ENCODE results near the gene BPIFB6. TPM values are rescaled to one million over a fixed set of nuclear protein-coding genes. Genes with fewer than 3 reads are reported as not detected.

BPIFB6 gene
- total and polyA plus RNA-seq, 3 experiments from 2014 or later: not detected

DNA sequence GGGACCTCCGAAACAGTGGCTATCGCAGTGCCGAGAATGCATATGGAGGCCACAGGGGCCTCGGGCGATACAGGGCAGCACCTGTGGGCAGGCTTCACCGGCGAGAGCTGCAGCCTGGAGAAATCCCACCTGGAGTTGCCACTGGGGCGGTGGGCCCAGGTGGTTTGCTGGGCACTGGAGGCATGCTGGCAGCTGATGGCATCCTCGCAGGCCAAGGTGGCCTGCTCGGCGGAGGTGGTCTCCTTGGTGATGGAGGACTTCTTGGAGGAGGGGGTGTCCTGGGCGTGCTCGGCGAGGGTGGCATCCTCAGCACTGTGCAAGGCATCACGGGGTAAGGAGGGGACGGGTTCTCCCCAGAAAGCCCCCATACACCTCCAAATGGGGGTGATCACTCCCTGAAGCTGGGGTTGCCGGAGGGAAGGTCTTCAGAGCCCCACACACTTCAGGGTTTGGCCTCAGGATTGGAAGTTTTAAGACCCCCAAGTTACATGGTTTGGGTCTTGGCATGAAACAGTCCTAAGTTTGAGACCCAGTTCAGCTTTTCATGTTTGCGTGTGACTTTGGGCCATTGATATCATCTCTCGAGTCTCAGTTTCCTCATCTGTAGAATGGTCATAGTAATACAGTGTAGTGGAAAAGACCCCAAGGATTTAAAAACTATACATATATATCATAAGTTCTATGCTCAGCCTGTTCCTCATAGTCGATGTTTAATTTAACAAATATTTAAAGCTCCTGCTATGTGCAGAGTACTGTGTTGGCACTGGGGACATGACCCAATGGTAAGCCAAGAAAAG lies 52.3 kb downstream of the BPIFB6 start:
- H3K4me1 ChIP-seq (ENCODE audit: insufficient read depth, low read length): no peaks in the 10 kb centered on the region

GRCh38 chr20:33084722-33085121 lies 53.3 kb downstream of the BPIFB6 start:
- H3K27ac ChIP-seq (ENCODE audit: low read depth, low read length): no peak overlapping the region
- Mint-ChIP-seq H3K4me1 (no peaks in the 10 kb centered on the region), H3K36me3 (no peaks in the 10 kb centered on the region), H3K4me3 (no peak overlapping the region), H3K27me3 (no peaks in the 10 kb centered on the region), H3K9me3 (no peaks in the 10 kb centered on the region), H3K27ac (no peak overlapping the region)
- H3K4me3 ChIP-seq (ENCODE audit: low read length): no peak overlapping the region
- no peak for DNase-seq
- no peaks in the 10 kb centered on the region for H3K27me3 ChIP-seq (ENCODE audit: insufficient read depth, low read length, poor library complexity, severe bottlenecking)
- H3K9me3 ChIP-seq (ENCODE audit: low read length): no peaks in the 10 kb centered on the region
- POLR2A ChIA-PET: no interaction called here
- CTCF ChIA-PET: no interaction called here
- no peaks in the 10 kb centered on the region for H3K36me3 ChIP-seq (ENCODE audit: insufficient read depth, low read length)
- H3K4me1 ChIP-seq (ENCODE audit: insufficient read depth, low read length): no peaks in the 10 kb centered on the region

More for the DNA sequence above, 52.3 kb downstream of the BPIFB6 start:
- ChIA-PET CTCF (no interaction called here), POLR2A (no interaction called here)
- H3K27ac ChIP-seq (ENCODE audit: low read depth, low read length): no peak overlapping the region
- Mint-ChIP-seq H3K36me3 (no peaks in the 10 kb centered on the region), H3K27me3 (no peaks in the 10 kb centered on the region), H3K4me1 (no peaks in the 10 kb centered on the region), H3K27ac (no peak overlapping the region), H3K9me3 (no peaks in the 10 kb centered on the region), H3K4me3 (no peak overlapping the region)
- DNase-seq: no peak
- H3K9me3 ChIP-seq (ENCODE audit: low read length): no peaks in the 10 kb centered on the region
- no peaks in the 10 kb centered on the region for H3K36me3 ChIP-seq (ENCODE audit: insufficient read depth, low read length)
- no peak overlapping the region for H3K4me3 ChIP-seq (ENCODE audit: low read length)
- no peaks in the 10 kb centered on the region for H3K27me3 ChIP-seq (ENCODE audit: insufficient read depth, low read length, poor library complexity, severe bottlenecking)

- Mint-ChIP-seq H3K36me3 (no peaks in the 10 kb centered on the region), H3K9me3 (no peaks in the 10 kb centered on the region), H3K27ac (no peak overlapping the region), H3K4me3 (no peak overlapping the region), H3K4me1 (no peaks in the 10 kb centered on the region), H3K27me3 (no peaks in the 10 kb centered on the region)
- no peaks in the 10 kb centered on the region for H3K27me3 ChIP-seq (ENCODE audit: insufficient read depth, low read length, poor library complexity, severe bottlenecking)
- H3K27ac ChIP-seq (ENCODE audit: low read depth, low read length): no peak overlapping the region
- H3K4me3 ChIP-seq (ENCODE audit: low read length): no peak overlapping the region
- H3K9me3 ChIP-seq (ENCODE audit: low read length): no peaks in the 10 kb centered on the region
- no peak for DNase-seq
- no peaks in the 10 kb centered on the region for H3K36me3 ChIP-seq (ENCODE audit: insufficient read depth, low read length)
- no peaks in the 10 kb centered on the region for H3K4me1 ChIP-seq (ENCODE audit: insufficient read depth, low read length)
- POLR2A ChIA-PET: no interaction called here
- CTCF ChIA-PET: no interaction called here
These were observed 54.7 kb downstream of the BPIFB6 start for GRCh38 chr20:33086052-33086722.

- no peak overlapping the region for H3K27ac Mint-ChIP-seq
These were observed 59.7 kb downstream of the BPIFB6 start for GRCh38 chr20:33091147-33091546.

DNA sequence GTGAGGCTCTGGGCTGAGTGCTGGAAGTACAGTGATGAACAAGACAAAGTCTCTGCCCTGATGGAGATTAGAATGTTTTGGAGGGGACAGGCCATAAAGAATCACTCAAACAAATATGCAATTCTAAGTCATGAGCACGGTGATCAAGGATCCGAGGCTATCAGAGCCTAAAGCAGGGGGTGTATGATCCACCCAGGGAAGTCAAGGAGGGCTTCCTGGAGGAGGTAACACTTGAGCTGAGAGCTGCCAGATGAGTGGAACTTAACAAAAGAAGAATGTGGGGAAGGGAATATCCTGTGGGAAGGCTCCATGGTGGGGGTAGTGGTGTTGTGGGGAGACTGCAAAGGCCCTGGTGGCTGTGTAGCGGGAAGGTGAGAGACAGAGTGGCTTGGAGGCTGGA lies 60.2 kb downstream of the BPIFB6 start:
- no peaks in the 10 kb centered on the region for H3K9me3 Mint-ChIP-seq
- Histone ChIP-seq H3K27ac (ENCODE audit: low read depth, low read length) (no peak overlapping the region), H3K36me3 (ENCODE audit: insufficient read depth, low read length) (no peaks in the 10 kb centered on the region), H3K4me3 (ENCODE audit: low read length) (no peak overlapping the region), H3K4me1 (ENCODE audit: insufficient read depth, low read length) (peaks cover 5% of the 10 kb centered on the region), H3K27me3 (ENCODE audit: insufficient read depth, low read length, poor library complexity, severe bottlenecking) (no peaks in the 10 kb centered on the region), H3K9me3 (ENCODE audit: low read length) (no peaks in the 10 kb centered on the region)
- H3K36me3 Mint-ChIP-seq: no peaks in the 10 kb centered on the region
- no peak overlapping the region for H3K4me3 Mint-ChIP-seq
- ChIA-PET POLR2A (no interaction called here), CTCF (interaction anchor here (1.4 kb wide), 1 partner anchor 15 kb away, joined by 3 read pairs; no protein-coding TSS in a partner anchor)
- no peak overlapping the region for H3K27ac Mint-ChIP-seq
- no peak for DNase-seq
- H3K27me3 Mint-ChIP-seq: no peaks in the 10 kb centered on the region
- H3K4me1 Mint-ChIP-seq: peaks cover 0 to 5% (median 0%) of the 10 kb centered on the region in 3 donors

More at GRCh38 chr20:33091147-33091546, 59.7 kb downstream of the BPIFB6 start:
- Mint-ChIP-seq H3K4me3 (no peak overlapping the region), H3K4me1 (peaks cover 0 to 5% (median 0%) of the 10 kb centered on the region in 3 donors), H3K9me3 (no peaks in the 10 kb centered on the region), H3K27me3 (no peaks in the 10 kb centered on the region), H3K36me3 (no peaks in the 10 kb centered on the region)
- ChIA-PET POLR2A (no interaction called here), CTCF (interaction anchor here (1.4 kb wide), 1 partner anchor 14 kb away, joined by 3 read pairs; no protein-coding TSS in a partner anchor)
- DNase-seq: no peak
- H3K27ac ChIP-seq (ENCODE audit: low read depth, low read length): no peak overlapping the region
- H3K9me3 ChIP-seq (ENCODE audit: low read length): no peaks in the 10 kb centered on the region
- peaks cover 5% of the 10 kb centered on the region for H3K4me1 ChIP-seq (ENCODE audit: insufficient read depth, low read length)
- no peaks in the 10 kb centered on the region for H3K36me3 ChIP-seq (ENCODE audit: insufficient read depth, low read length)
- no peaks in the 10 kb centered on the region for H3K27me3 ChIP-seq (ENCODE audit: insufficient read depth, low read length, poor library complexity, severe bottlenecking)
- no peak overlapping the region for H3K4me3 ChIP-seq (ENCODE audit: low read length)

DNA sequence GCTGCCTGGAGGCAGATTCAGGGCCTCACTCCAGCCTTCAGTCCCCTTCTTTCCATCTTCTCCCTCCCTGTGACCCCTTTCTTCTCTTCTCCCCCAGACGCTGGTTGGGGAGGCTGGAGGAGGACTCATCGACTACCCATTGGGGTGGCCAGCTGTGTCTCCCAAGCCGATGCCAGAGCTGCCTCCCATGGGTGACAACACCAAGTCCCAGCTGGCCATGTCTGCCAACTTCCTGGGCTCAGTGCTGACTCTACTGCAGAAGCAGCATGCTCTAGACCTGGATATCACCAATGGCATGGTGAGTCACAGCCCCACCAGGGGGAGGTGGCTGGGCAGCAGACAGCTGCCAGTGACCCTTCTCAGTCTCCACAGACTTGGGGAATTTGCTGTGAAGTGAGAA lies 60.9 kb downstream of the BPIFB6 start:
- Histone ChIP-seq H3K27ac (ENCODE audit: low read depth, low read length) (no peak overlapping the region), H3K4me3 (ENCODE audit: low read length) (no peak overlapping the region), H3K36me3 (ENCODE audit: insufficient read depth, low read length) (no peaks in the 10 kb centered on the region), H3K27me3 (ENCODE audit: insufficient read depth, low read length, poor library complexity, severe bottlenecking) (no peaks in the 10 kb centered on the region), H3K9me3 (ENCODE audit: low read length) (no peaks in the 10 kb centered on the region), H3K4me1 (ENCODE audit: insufficient read depth, low read length) (peaks cover 5% of the 10 kb centered on the region)
- Mint-ChIP-seq H3K36me3 (no peaks in the 10 kb centered on the region), H3K4me3 (no peak overlapping the region), H3K27me3 (no peaks in the 10 kb centered on the region), H3K27ac (no peak overlapping the region), H3K9me3 (no peaks in the 10 kb centered on the region), H3K4me1 (peaks cover 0 to 5% (median 0%) of the 10 kb centered on the region in 3 donors)
- POLR2A ChIA-PET: interaction anchor here (0.6 kb wide), 1 partner anchor 188 kb away, joined by 6 read pairs; no protein-coding TSS in a partner anchor
- DNase-seq: no peak
- CTCF ChIA-PET: no interaction called here

- no peaks in the 10 kb centered on the region for H3K27me3 ChIP-seq (ENCODE audit: insufficient read depth, low read length, poor library complexity, severe bottlenecking)
- no peaks in the 10 kb centered on the region for H3K27me3 Mint-ChIP-seq
- no peak overlapping the region for H3K4me3 ChIP-seq (ENCODE audit: low read length)
- H3K9me3 ChIP-seq (ENCODE audit: low read length): no peaks in the 10 kb centered on the region
- H3K27ac Mint-ChIP-seq: no peak overlapping the region
- no peaks in the 10 kb centered on the region for H3K36me3 ChIP-seq (ENCODE audit: insufficient read depth, low read length)
- DNase-seq: no peak
- ChIA-PET POLR2A (no interaction called here), CTCF (no interaction called here)
- peaks cover 0 to 5% (median 0%) of the 10 kb centered on the region in 3 donors for H3K4me1 Mint-ChIP-seq
- no peaks in the 10 kb centered on the region for H3K36me3 Mint-ChIP-seq
- peaks cover 5% of the 10 kb centered on the region for H3K4me1 ChIP-seq (ENCODE audit: insufficient read depth, low read length)
- no peak overlapping the region for H3K4me3 Mint-ChIP-seq
- no peak overlapping the region for H3K27ac ChIP-seq (ENCODE audit: low read depth, low read length)
- H3K9me3 Mint-ChIP-seq: no peaks in the 10 kb centered on the region
These were observed 61.6 kb downstream of the BPIFB6 start for GRCh38 chr20:33093074-33093473.

GRCh38 chr20:33093582-33093981 lies 62.1 kb downstream of the BPIFB6 start:
- H3K27ac ChIP-seq (ENCODE audit: low read depth, low read length): no peak overlapping the region
- Mint-ChIP-seq H3K36me3 (no peaks in the 10 kb centered on the region), H3K27ac (no peak overlapping the region), H3K9me3 (no peaks in the 10 kb centered on the region), H3K4me1 (peaks cover 0 to 5% (median 0%) of the 10 kb centered on the region in 3 donors), H3K4me3 (no peak overlapping the region), H3K27me3 (no peaks in the 10 kb centered on the region)
- DNase-seq: no peak
- ChIA-PET POLR2A (no interaction called here), CTCF (no interaction called here)
- H3K36me3 ChIP-seq (ENCODE audit: insufficient read depth, low read length): no peaks in the 10 kb centered on the region
- H3K4me3 ChIP-seq (ENCODE audit: low read length): no peak overlapping the region
- no peaks in the 10 kb centered on the region for H3K27me3 ChIP-seq (ENCODE audit: insufficient read depth, low read length, poor library complexity, severe bottlenecking)
- H3K9me3 ChIP-seq (ENCODE audit: low read length): no peaks in the 10 kb centered on the region
- H3K4me1 ChIP-seq (ENCODE audit: insufficient read depth, low read length): peaks cover 5% of the 10 kb centered on the region
